Endodermal cell (in vitro differentiated cells): ENCODE measurements around the gene PNKD. TPM values are rescaled to one million over a fixed set of nuclear protein-coding genes. Genes with fewer than 3 reads are reported as not detected.

Experiments used
- DNase-seq: peaks from one replicate; pipeline ENCODE4 v3.0.0-alpha.2; 2017
- H3K27ac ChIP-seq: 2 replicates; pipeline ENCODE4 v1.5.1; 2013; ENCODE audit warnings: mild to moderate bottlenecking, low read depth, low read length, moderate library complexity
- H3K27me3 ChIP-seq: 2 replicates; pipeline ENCODE4 v1.6.1; 2013; ENCODE audit warnings: mild to moderate bottlenecking, low read length, moderate library complexity; ENCODE audit not compliant: insufficient read depth, control insufficient read depth, poor library complexity, severe bottlenecking
- H3K36me3 ChIP-seq: 2 replicates; pipeline ENCODE4 v1.7.0; 2013; ENCODE audit warnings: mild to moderate bottlenecking, low read length, moderate library complexity; ENCODE audit not compliant: control insufficient read depth, insufficient read depth
- H3K4me1 ChIP-seq: one replicate; pipeline ENCODE4 v1.7.0; 2013; ENCODE audit warnings: low read length; ENCODE audit not compliant: control insufficient read depth, insufficient read depth
- H3K4me3 ChIP-seq: 2 replicates; pipeline ENCODE4 v1.5.1; 2013; ENCODE audit warnings: mild to moderate bottlenecking, low read length, moderate library complexity
- H3K9ac ChIP-seq: 2 replicates; pipeline ENCODE4 v1.6.1; 2013; ENCODE audit warnings: mild to moderate bottlenecking, low read length, moderate library complexity; ENCODE audit not compliant: poor library complexity, severe bottlenecking; ENCODE audit errors: extremely low read depth
- H3K9me3 ChIP-seq: 2 replicates; pipeline ENCODE4 v1.6.1; 2013; ENCODE audit warnings: mild to moderate bottlenecking, low read length, moderate library complexity; ENCODE audit not compliant: control insufficient read depth
- H3K27ac Mint-ChIP-seq: 2 replicates; pipeline ENCODE4 v1.8.0; 2020; ENCODE audit warnings: mixed read lengths
- H3K27me3 Mint-ChIP-seq: 2 replicates; pipeline ENCODE4 v1.8.0; 2021; ENCODE audit warnings: mild to moderate bottlenecking, mixed read lengths; ENCODE audit not compliant: insufficient read depth
- H3K36me3 Mint-ChIP-seq: 2 replicates; pipeline ENCODE4 v1.8.0; 2020; ENCODE audit warnings: low read depth, mixed read lengths
- H3K4me1 Mint-ChIP-seq: 2 replicates; pipeline ENCODE4 v1.8.0; 2020; ENCODE audit warnings: mixed read lengths
- H3K4me3 Mint-ChIP-seq: 2 replicates; pipeline ENCODE4 v1.8.0; 2020; ENCODE audit warnings: mild to moderate bottlenecking, moderate library complexity, mixed read lengths
- H3K9me3 Mint-ChIP-seq: 2 replicates; pipeline ENCODE4 v1.8.0; 2020; ENCODE audit warnings: mild to moderate bottlenecking, mixed read lengths
- CTCF ChIP-seq: fragments of 200-600 bp; sonication (generic); conservative IDR thresholded peaks from 2 replicates; pipeline ENCODE4 v1.5.0; 2021; ENCODE audit warnings: antibody characterized with exemption, mild to moderate bottlenecking
- WGBS, 2 experiments: methylation state at CpG; one replicate each; pipeline versions ENCODE4 v1.1.5 to v1.1.7; 2013; ENCODE audit warnings: missing lambda C conversion rate in 2 of 2, mixed read lengths in 1 of 2; ENCODE audit not compliant: insufficient coverage in 1 of 2, insufficient read length in 1 of 2; 5-methylcytosine and 5-hydroxymethylcytosine counted together
- total RNA-seq, 2 donors: library from RNA; stranded (reverse); fragmentation: NEBNext Ultra II Directional in 1 of 2; extraction: Animal tissue kit (Norgen Biotek cat#: 25700) in 1 of 2; gene quantifications; 2 replicates in 1 of 2; 3 replicates in 1 of 2; pipeline ENCODE4 v1.2.1, GENCODE V29; 2021

Gene PNKD
- total RNA-seq, 2 donors from 2014 or later = 33.9 to 39.6 TPM

- Histone ChIP-seq H3K9ac (no peak overlapping the region), H3K27me3 (no peaks in the 10 kb centered on the region), H3K9me3 (no peaks in the 10 kb centered on the region), H3K27ac (no peak overlapping the region), H3K4me3 (no peak overlapping the region), H3K36me3 (peaks cover 35% of the 10 kb centered on the region), H3K4me1 (no peaks in the 10 kb centered on the region)
- peak overlapping the region; percentile 30 for H3K27ac Mint-ChIP-seq
- TF ChIP-seq CTCF = no peak
- no peak for DNase-seq
- peaks cover 34% of the 10 kb centered on the region for H3K36me3 Mint-ChIP-seq
- H3K4me3 Mint-ChIP-seq = no peak overlapping the region
- WGBS, 2 experiments = 92 to 98% methylated on average over 9 to 22 of the region's 22 CpGs
- no peaks in the 10 kb centered on the region for H3K27me3 Mint-ChIP-seq
- peaks cover 15% of the 10 kb centered on the region for H3K4me1 Mint-ChIP-seq
- no peaks in the 10 kb centered on the region for H3K9me3 Mint-ChIP-seq
Observed at GRCh38 chr2:218264773-218265561, 5.4 kb upstream of the PNKD start.

- Histone ChIP-seq H3K9ac (no peak overlapping the region), H3K9me3 (no peaks in the 10 kb centered on the region), H3K27me3 (no peaks in the 10 kb centered on the region), H3K27ac (no peak overlapping the region), H3K36me3 (peaks cover 35% of the 10 kb centered on the region), H3K4me1 (no peaks in the 10 kb centered on the region), H3K4me3 (no peak overlapping the region)
- H3K4me1 Mint-ChIP-seq = peaks cover 12% of the 10 kb centered on the region
- no peak for DNase-seq
- H3K27me3 Mint-ChIP-seq = no peaks in the 10 kb centered on the region
- H3K36me3 Mint-ChIP-seq = peaks cover 34% of the 10 kb centered on the region
- WGBS, 2 experiments = 94% methylated on average over 6 to 8 of the region's 8 CpGs
- no peaks in the 10 kb centered on the region for H3K9me3 Mint-ChIP-seq
- H3K27ac Mint-ChIP-seq = peak overlapping the region; percentile 61
- no peak for TF ChIP-seq CTCF
- no peak overlapping the region for H3K4me3 Mint-ChIP-seq
Observed at GRCh38 chr2:218265626-218266025, 4.7 kb upstream of the PNKD start.

- no peaks in the 10 kb centered on the region for H3K4me1 ChIP-seq
- H3K27ac ChIP-seq = no peak overlapping the region
- Mint-ChIP-seq H3K36me3 (peaks cover 34% of the 10 kb centered on the region), H3K9me3 (no peaks in the 10 kb centered on the region), H3K27me3 (no peaks in the 10 kb centered on the region), H3K4me1 (peaks cover 12% of the 10 kb centered on the region), H3K4me3 (no peak overlapping the region), H3K27ac (no peak overlapping the region)
- no peaks in the 10 kb centered on the region for H3K27me3 ChIP-seq
- DNase-seq = no peak
- H3K9me3 ChIP-seq = no peaks in the 10 kb centered on the region
- H3K9ac ChIP-seq = no peak overlapping the region
- no peak for TF ChIP-seq CTCF
- no peak overlapping the region for H3K4me3 ChIP-seq
- peaks cover 35% of the 10 kb centered on the region for H3K36me3 ChIP-seq
- WGBS, 2 experiments = 92 to 94% methylated on average over 4 to 15 of the region's 15 CpGs
Observed at GRCh38 chr2:218266316-218266979, 3.9 kb upstream of the PNKD start.
